RWPE1 (cell line): ENCODE results near the gene RNF214.
A peak's percentile ranks its signal among the peaks of the same experiment; 100 is the strongest.

ENCODE experiments used
- CTCF ChIA-PET: fragments of 350-600 bp; sonication (Branson Sonifier 250); formaldehyde crosslinking; extraction: SDS; loops from one replicate; lab custom pipeline; 2021; lab: Yijun Ruan, JAX
- POLR2A ChIA-PET: fragments of 400-600 bp; formaldehyde crosslinking; extraction: SDS; loops from one replicate; lab custom pipeline; 2020; ENCODE audit warnings: antibody characterized with exemption; ENCODE audit not compliant: low non-redundant PET; lab: Yijun Ruan, JAX
- DNase-seq: peaks from one replicate; pipeline ENCODE4 v3.0.0; 2012; ENCODE audit warnings: low spot score
- H3K27ac ChIP-seq: fragments of 450-650 bp; 2 replicates; pipeline ENCODE4 v1.5.1; 2017
- TF ChIP-seq, protein P1 (sequence below): fragments of 450-650 bp; conservative IDR thresholded peaks from 2 replicates; pipeline ENCODE4 v1.5.1; 2017; ENCODE audit warnings: low read depth, mild to moderate bottlenecking

Gene RNF214

DNA sequence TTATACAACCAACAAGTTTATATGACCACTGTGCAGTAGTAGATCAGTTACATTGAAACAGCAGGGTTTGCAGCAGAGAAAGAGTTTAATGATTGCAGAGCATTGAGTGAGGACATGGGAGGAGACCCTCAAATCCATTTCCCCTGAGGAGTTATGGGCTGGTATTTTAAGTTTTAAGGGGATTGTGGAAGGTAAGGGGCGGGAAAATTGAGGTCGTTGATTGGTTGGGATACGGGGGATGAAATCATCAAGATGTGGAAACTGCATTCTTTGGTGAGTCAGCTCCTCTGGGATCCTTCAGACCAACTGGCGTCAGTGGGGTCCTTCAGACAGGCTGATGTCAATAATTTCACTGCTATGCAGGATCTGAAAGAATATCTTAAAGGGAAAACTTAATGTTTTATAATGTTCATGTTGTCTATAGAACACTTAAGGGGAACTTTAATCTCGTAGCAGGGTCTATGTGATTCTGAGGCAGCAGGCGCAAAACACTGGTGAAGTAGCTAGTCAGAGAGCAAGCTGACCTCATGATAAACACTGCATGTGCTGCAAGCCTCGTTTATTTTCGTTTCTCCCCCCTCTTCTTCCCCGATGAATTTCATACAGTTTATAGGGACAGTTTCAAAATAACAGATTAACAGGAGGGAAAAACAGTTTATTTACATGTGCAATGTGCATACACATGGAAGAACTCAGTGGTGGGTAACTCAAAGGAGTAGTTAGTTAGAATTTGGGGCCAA, 41.2 kb downstream of the RNF214 start:
- ChIA-PET CTCF (interaction anchor here (0.6 kb wide), 2 partner anchors 11 to 310 kb away, joined by 3 read pairs; no protein-coding TSS in a partner anchor), POLR2A (no interaction called here)
- no peak overlapping the region for H3K27ac ChIP-seq
- TF ChIP-seq, protein P1, sequence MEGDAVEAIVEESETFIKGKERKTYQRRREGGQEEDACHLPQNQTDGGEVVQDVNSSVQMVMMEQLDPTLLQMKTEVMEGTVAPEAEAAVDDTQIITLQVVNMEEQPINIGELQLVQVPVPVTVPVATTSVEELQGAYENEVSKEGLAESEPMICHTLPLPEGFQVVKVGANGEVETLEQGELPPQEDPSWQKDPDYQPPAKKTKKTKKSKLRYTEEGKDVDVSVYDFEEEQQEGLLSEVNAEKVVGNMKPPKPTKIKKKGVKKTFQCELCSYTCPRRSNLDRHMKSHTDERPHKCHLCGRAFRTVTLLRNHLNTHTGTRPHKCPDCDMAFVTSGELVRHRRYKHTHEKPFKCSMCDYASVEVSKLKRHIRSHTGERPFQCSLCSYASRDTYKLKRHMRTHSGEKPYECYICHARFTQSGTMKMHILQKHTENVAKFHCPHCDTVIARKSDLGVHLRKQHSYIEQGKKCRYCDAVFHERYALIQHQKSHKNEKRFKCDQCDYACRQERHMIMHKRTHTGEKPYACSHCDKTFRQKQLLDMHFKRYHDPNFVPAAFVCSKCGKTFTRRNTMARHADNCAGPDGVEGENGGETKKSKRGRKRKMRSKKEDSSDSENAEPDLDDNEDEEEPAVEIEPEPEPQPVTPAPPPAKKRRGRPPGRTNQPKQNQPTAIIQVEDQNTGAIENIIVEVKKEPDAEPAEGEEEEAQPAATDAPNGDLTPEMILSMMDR, result no peak
- peak; percentile 61 for DNase-seq

DNA sequence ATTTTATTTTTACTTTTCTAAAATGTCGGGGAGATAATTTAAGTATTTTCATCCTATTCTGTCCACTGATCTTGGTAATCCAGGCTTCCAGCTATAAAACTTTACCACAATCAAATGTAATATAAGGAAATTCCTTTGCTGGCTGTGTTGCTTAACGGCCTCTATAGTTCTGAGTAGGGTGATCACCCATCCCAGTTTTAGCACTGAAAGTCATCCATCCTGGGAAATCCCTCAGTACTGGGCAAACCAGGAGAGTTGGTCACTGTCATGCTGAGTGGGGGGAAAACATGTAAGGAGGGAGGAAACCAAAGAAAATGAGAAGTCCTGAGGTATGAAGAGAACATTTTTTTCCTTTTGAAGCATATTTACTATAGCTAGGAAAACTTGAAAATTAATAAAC, 45.9 kb downstream of the RNF214 start:
- ChIA-PET CTCF (no interaction called here), POLR2A (no interaction called here)
- no peak for DNase-seq
- no peak overlapping the region for H3K27ac ChIP-seq
- TF ChIP-seq, protein P1, result no peak

DNA sequence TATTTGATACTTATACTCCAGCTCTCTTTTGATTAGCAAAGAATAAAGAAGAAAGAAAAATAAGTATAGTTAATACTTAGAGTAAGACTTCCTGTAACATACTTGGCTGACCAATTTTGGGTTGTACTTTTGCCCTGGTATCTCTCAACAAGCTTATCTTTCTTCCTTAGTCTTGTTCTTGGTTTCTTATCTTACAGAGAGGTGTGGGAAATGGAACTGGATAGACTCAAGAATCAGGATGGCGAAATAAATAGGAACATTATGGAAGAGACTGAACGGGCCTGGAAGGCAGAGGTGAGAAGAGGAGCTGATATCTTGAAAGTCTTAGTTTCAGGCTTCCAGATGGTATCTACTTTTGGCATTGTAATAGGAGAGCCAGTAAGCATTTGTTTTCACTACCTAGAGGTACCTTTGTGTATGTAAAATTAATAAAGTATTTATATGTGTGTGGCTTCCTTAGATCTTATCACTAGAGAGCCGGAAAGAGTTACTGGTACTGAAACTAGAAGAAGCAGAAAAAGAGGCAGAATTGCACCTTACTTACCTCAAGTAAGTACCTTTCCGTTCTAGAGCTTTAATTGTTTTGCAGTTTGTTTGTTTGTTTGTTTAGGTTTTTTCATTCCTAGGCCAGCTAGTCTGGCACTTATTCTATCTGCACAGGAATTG, 47.4 kb downstream of the RNF214 start:
- TF ChIP-seq, protein P1, result no peak
- no peak for DNase-seq
- POLR2A ChIA-PET, result interaction anchor here (0.5 kb wide), 1 partner anchor 13 kb away, joined by 5 read pairs; no protein-coding TSS in a partner anchor
- CTCF ChIA-PET, result no interaction called here
- no peak overlapping the region for H3K27ac ChIP-seq

DNA sequence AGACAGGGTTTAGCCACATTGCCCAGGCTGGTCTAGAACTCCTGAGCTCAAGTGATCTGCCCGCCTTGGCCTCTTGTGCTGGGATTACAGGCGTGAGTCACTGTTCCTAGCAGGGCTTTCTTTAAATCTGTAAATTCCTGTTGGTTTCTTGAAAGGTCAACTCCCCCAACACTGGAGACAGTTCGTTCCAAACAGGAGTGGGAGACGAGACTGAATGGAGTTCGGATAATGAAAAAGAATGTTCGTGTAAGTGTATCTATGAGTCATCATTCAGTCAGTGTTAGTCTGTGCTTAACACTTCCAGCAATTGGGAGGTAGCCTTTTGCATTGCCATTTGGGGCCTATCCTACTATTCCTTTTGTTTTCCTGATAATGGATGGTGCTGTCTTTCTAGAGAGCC, 48.7 kb downstream of the RNF214 start:
- peak; percentile 80 for DNase-seq
- CTCF ChIA-PET, result no interaction called here
- H3K27ac ChIP-seq, result peak overlapping the region; percentile 81
- TF ChIP-seq, protein P1, result no peak
- POLR2A ChIA-PET, result no interaction called here

DNA sequence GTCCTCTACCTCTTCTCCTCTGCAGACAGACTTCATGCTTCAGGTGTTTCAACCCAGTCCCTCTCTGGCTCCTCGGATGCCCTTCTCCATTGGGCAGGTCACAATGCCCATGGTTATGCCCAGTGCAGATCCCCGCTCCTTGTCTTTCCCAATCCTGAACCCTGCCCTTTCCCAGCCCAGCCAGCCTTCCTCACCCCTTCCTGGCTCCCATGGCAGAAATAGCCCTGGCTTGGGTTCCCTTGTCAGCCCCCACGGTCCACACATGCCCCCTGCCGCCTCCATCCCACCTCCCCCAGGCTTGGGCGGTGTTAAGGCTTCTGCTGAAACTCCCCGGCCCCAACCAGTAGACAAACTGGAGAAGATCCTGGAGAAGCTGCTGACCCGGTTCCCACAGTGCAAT, 49.4 kb downstream of the RNF214 start:
- CTCF ChIA-PET, result no interaction called here
- TF ChIP-seq, protein P1, result no peak
- peak overlapping the region; percentile 60; the same call in 1 of the 2 replicates for H3K27ac ChIP-seq
- POLR2A ChIA-PET, result no interaction called here
- DNase-seq, result no peak

DNA sequence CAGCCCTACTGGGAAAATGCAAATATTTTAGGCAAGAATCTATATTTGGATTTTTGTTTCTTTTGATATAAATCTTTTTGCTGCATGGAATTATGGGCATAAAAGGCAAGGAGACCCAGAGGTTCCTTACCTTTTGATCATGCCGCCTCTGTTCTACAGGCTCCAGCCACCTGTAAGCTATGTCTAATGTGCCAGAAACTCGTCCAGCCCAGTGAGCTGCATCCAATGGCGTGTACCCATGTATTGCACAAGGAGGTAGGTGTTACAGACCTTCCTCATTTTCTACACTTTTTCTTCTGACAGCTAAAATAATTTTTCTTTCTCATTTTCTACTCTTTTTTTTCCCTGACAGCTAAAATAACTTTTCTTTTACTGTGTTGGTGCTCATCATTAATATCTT, 50.5 kb downstream of the RNF214 start:
- POLR2A ChIA-PET, result no interaction called here
- TF ChIP-seq, protein P1, result no peak
- CTCF ChIA-PET, result interaction anchor here (0.7 kb wide), 1 partner anchor 58 kb away, joined by 4 read pairs; no protein-coding TSS in a partner anchor
- no peak for DNase-seq
- no peak overlapping the region for H3K27ac ChIP-seq
